Activated CD4-positive, alpha-beta T cell treated with anti-CD3 and anti-CD28 coated beads for 1 hour (primary cell): Measurements from ENCODE around the gene SLC6A1.
"Not testable (repeated sequence)": the region's sequence is repeated elsewhere in the genome, so short reads cannot be mapped to it uniquely, and the experiment has no call there.

ENCODE experiments used
- DNase-seq: peaks from one replicate; pipeline ENCODE4 v3.0.0-alpha.2; 2020

Gene SLC6A1

DNA sequence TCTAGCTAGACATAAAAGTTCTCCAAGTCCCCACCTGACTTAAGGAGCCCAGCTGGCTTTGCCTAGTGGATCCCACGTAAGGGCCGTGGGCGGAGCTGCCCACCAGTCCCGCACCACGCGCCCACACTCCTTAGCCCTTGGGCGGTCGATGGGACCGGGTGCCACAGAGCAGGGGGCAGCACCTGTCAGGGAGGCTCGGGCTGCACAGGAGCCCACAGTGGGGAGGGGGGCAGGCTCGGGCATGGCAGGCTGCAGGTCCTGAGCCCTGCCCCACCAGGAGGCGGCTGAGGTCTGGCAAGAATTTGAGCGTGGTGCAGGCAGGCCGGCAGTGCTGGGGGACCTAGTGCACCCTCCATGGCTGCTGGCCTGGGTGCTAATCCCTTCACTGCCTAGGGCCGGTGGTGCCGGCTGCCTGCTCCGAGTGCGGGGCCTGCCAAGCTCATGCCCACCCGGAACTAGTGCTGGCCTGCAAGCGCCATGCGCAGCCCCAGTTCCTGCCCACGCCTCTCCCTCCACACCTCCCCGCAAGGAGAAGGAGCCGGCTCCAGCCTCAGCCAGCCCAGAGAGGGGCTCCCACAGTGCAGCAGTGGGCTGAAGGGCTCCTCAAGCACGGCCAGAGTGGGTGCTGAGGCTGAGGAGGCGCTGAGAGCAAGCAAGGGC is 78.7 kb downstream of the SLC6A1 start:
- no peak for DNase-seq

DNA sequence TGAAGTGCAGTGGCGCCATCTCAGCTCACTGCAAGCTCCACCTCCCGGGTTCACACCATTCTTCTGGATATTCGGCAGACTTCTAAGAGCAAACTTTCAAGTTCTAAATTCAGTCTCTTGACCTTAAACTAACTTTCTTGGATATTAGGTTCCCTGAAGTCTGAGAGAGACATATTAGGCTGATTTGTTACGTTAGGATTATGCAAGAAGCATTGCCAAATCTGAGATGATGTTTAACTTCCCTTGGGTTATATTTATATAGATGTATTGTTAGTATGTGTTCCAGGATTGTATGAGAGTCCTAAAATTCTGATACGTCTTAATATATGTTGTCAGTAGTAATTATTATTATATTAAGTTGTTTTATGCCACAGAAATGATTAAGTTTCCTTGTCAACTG is 80.1 kb downstream of the SLC6A1 start:
- no peak for DNase-seq

DNA sequence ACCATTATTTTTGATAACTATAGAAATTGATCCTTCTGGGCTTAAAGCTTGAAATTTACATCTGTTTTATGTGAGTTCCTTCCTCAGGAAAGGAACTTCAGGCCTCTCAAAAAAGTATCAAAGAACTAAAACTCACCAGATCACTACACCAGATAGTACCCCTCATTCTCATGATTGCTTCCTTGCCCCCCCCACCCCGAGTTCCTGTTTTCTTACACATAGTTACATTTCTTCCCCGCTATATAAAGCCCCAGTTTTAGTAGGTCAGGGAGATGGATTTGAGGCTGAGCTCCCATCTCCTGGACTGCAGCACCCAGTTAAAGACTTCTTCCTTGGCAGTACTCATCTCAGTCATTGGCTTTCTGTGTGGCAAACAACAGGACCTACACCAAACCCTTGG is 81.5 kb downstream of the SLC6A1 start:
- no peak for DNase-seq

DNA sequence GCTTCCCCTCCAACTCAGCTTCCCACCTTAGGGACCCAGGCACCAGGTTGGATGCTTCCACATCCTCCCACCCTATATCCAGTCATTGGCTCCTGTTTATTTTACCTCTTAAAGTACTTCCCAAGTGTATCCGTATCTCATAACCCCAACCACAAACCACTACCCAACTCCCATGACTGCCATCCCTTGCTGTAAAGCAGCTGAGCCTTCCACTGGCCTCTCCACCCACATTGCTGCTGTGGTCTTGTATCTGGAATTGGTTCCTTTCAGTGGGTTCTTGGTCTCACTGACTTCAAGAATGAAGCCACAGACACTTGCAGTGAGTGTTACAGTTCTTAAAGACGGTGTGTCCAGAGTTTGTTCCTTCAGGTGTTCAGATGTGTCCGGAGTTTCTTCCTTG is 81.9 kb downstream of the SLC6A1 start:
- DNase-seq = no peak

DNA sequence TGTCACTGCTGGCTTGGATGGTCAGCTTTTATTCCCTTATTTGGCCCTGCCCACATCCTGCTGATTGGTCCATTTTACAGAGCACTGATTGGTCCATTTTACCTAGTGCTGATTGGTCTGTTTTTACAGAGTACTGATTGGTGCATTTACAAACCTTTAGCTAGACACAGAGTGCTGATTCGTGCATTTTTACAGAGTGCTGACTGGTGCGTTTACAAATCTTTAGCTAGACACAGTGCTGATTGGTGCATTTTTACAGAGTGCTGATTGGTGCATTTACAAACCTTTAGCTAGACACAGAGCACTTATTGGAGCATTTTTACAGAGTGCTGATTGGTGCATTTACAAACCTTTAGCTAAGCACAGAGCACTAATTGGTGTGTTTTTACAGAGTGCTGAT is 82.6 kb downstream of the SLC6A1 start:
- DNase-seq = not testable (repeated sequence)

DNA sequence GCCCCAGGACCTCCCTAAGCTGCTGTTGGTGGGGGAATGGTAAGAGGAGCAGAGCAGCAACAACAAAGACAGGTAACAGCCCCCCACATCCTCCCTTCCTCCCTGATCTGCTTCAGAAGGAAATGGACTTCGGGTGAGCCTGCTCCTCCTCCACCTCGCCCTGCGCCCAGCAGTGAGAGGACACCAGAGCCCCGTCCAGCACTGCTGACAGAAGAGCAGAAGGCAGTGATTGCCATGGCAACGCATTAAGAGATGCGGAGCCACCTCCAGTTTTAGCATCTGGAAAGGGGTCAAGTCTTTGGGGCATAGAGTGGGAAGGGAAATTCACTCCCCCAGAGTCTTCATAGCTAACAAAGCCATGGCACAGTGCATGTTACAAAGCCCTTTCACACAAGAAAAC is 84.2 kb downstream of the SLC6A1 start:
- no peak for DNase-seq

DNA sequence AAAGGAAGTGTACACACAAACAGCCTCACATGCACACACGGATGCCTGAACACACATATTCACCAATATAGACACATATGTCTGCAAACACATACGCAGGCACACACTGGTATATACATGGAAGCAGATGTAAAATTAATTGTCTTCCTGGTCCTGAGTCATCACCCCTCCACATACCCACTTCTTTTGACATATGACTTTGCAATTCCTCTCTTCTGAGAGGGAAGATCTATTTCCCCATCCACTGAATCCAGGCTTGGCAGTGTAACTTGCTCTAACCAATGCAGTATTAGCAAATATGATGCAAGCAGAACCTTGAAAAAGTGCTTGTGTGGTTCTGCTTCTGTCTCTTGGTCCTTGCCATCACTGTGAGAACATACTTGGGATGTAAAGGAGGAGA is 84.9 kb downstream of the SLC6A1 start:
- DNase-seq = no peak

DNA sequence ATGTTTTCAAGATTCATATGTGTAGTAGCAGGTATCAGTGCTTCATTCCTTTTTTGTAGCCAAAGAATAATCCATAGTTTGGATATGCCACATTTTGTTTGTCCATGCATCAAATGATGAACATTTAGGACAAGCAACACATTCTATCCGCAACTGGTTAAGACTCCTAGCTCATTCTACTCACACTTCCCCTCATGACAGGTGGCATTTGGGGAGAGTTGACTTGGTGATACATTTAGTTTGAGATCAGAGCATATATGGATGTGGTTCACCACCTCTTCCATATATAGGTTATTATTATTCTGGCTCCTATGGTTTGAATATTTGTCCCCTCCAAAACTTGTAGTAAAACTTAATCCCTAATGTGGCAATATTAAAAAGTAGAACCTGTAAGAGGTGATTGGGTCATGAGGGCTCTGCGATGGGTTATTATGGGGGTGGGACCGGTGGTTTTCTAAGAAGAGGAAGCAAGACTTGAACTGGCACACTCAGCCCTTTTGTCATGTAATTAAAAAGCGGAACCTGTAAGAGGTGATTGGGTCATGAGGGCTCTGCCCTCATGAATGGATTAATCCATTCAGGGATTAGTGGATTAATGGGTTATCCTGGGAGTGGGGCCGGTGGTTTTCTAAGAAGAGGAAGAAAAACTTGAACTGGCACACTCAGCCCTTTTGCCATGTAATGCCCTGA is 86.4 kb downstream of the SLC6A1 start:
- DNase-seq = no peak

DNA sequence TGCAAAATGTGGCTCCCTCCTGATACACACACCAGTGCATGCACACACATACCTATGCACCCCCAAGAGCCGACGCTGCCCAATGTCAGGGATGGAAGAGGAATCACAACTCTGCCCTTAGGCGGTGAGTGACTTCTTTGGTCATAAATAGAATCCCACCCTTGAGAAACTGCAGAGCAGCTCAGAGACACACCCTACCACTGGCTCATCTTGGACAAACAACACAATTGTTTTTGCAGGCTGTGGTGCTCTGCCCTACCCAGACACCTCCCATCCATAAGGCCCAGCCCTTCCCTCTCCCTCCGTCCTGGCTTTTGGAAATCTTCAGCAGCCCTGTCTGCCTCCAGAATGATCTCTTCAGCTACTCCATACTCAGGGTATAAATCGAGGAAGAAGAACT is 87.9 kb downstream of the SLC6A1 start:
- no peak for DNase-seq

DNA sequence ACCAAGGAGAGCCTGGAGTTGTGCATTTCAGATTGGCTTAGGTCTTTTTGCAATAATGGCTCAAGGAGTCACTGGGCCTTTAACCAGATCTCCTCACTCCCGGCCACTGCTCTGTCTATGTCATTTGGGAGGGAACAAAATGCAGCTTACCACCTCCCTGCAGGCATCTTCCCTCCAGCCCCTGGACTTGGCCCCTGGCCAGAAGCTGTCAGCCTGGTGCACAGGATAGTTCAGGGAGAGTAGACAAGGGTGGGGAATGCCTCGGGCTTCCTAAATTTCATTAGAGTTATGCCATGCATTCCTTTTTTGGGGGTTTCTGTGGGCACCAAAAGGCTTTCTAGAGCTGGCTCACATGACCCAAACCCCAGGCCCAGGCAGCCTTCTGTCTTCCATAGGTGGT is 91.5 kb downstream of the SLC6A1 start:
- no peak for DNase-seq

DNA sequence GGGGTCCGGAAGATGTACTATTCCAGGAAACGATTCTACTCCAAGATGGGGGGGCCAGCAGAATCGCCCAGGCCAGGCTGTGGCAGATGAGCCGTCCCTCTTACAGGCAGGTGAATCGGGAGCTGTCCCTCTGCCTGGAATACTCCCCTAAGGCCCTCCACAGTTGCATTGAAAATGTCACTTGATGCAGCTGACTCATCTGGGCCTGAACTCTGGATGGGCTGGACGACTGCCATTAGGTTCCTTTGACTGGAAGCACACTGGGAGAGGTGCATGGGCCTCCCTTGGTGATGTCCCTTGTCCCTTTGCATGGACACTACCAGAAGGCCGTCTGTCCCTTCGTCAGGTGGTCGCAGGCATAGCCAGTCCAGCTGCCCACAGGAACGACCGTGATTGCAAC is 92.1 kb downstream of the SLC6A1 start:
- no peak for DNase-seq

DNA sequence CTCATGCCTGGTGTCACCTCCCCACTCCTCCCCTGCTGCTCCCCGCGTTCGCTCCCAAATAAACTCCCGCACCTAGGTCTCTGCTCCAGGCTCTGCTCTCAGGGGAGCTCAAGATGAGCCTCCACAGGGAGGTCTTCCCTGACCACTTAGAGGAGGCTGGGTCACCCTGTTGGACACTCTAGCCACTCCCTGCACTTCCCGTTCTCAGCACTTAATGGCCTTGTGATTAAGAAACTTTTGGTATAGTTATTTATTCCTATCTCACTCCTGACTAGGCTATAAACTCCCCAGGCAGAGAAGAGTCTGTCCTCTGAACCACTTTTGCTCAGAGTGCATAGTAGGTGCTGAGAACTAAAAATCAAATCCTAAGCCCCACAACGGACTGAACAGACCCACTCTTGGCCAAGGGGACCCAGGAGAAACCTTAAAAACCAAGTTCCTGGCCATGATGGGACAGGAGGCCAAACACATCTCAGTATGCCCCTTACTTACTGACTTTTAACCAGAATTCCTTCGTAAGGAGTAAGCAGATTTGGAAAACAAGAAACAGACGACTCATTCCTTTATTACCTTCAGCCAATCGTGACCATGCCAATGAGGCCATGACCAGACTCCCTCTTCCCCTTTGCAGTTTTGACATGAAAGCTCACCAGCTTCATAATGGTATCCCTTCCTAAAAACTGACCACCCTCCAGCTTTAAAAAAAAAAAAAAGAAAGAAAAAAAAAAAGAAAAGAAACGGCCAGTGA is 92.7 kb downstream of the SLC6A1 start:
- DNase-seq = no peak

DNA sequence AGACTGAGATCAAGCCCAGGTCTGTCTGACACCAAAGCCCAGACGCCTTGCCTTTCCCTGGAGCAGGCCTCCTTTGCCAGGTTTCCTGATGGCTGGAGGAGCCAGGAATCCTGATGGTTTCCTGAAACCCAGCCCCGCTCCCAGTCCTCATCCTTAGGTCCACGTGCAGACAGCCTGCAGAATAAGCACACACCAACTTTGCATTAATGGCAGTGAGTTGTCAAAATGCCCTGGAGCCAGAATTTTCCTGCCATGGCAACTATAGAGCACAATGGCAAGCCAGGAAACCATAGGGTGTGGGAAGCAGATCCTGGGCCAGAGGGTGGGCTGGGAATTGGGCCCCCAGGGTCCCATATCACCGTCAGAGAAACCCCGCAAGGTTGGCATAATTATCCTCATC is 94.3 kb downstream of the SLC6A1 start:
- DNase-seq = no peak

DNA sequence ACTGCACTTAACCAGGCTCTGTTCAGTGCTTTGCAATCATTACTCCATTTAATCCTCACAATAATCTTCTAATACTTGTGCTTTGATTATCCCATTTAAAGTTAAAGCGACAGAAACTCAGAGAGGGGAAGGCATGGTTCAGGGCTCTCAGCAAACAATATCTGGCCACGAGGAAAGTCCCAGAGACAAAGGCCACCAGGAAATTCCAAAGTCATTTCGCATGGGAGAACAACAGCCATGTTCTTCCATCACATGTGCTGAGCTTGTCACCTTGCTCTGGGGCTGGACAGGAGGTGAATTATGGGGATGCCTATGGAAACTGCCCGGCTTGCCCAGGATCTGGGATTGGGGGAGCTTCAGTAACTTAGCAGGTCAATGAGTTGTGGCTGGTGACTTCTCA is 95.5 kb downstream of the SLC6A1 start:
- no peak for DNase-seq

DNA sequence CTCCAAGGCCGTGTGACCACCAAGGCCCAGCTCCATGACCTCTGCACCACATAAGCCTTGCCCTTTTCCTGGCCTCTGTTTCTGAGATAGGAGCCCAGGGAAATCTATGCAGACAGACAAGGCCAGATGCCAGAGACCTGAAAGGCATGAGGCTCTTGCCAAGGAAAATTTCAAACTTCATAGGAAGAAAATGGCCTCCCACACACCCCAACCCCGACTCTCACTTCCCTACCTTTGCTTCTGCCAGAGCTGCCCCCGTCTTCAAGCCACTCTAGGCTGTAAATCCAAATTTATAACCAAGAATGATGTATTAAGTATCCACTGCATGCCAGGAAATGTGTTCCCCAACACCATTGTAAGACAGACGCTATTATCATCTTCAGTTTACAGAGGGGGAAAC is 96.3 kb downstream of the SLC6A1 start:
- no peak for DNase-seq
